NT2/D1 (cell line): Measurements from ENCODE around the gene ARHGAP35.

Experiments used
- SUZ12 ChIP-seq: IDR thresholded peaks from 2 replicates; pipeline ENCODE4 v1.6.1; 2011; ENCODE audit not compliant: insufficient read length, insufficient read depth; ENCODE audit errors: extremely low read depth
- YY1 ChIP-seq: IDR thresholded peaks from 2 replicates; pipeline ENCODE4 v1.6.1; 2011; ENCODE audit not compliant: insufficient read length, insufficient read depth
- ZNF274 ChIP-seq: IDR thresholded peaks from 2 replicates; pipeline ENCODE4 v1.6.1; 2011; ENCODE audit warnings: mild to moderate bottlenecking, low read depth, low read length

GRCh38 chr19:46859637-46860124 is 1.1 kb upstream of the ARHGAP35 start:
- no peak for TF ChIP-seq YY1
- TF ChIP-seq SUZ12: no peak
- TF ChIP-seq ZNF274: no peak
